ENCODE measurements around the gene CSHL1. TPM values are rescaled to one million over a fixed set of nuclear protein-coding genes. Genes with fewer than 3 reads are reported as not detected.
"Not testable (repeated sequence)": the region's sequence is repeated elsewhere in the genome, so short reads cannot be mapped to it uniquely, and the experiment has no call there.

The CSHL1 gene
- total RNA-seq, 1 donor from 2014 or later = not detected

DNA sequence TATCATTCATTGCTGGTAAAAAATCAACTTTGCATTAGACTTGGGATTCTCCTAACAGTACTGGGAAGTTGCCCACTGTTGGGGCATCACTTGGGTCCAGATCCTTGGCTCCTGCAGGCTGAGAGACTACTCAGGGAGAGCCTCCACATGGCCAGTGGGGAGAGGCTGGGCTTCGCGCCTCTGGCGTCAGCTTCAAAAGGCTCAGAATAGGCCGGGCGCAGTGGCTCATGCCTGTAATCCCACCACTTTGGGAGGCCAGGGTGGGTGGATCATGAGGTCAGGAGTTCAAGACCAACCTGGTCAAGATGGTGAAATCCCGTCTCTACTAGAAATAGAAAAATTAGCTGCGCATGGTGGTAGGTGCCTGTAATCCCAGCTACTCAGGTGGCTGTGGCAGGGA, 3.4 kb upstream of the CSHL1 start:
- Mint-ChIP-seq H3K4me3 (no peak overlapping the region), H3K27me3 (peaks cover 41% of the 10 kb centered on the region), H3K4me1 (ENCODE audit: unreplicated experiment) (peaks cover 5% of the 10 kb centered on the region), H3K36me3 (no peaks in the 10 kb centered on the region), H3K27ac (no peak overlapping the region), H3K9me3 (no peaks in the 10 kb centered on the region)
- TF ChIP-seq, protein P1, sequence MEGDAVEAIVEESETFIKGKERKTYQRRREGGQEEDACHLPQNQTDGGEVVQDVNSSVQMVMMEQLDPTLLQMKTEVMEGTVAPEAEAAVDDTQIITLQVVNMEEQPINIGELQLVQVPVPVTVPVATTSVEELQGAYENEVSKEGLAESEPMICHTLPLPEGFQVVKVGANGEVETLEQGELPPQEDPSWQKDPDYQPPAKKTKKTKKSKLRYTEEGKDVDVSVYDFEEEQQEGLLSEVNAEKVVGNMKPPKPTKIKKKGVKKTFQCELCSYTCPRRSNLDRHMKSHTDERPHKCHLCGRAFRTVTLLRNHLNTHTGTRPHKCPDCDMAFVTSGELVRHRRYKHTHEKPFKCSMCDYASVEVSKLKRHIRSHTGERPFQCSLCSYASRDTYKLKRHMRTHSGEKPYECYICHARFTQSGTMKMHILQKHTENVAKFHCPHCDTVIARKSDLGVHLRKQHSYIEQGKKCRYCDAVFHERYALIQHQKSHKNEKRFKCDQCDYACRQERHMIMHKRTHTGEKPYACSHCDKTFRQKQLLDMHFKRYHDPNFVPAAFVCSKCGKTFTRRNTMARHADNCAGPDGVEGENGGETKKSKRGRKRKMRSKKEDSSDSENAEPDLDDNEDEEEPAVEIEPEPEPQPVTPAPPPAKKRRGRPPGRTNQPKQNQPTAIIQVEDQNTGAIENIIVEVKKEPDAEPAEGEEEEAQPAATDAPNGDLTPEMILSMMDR (conservative IDR thresholded peaks at IDR 0.05) = no peak
- no peak for DNase-seq (ENCODE audit: extremely low spot score, unreplicated experiment)

DNA sequence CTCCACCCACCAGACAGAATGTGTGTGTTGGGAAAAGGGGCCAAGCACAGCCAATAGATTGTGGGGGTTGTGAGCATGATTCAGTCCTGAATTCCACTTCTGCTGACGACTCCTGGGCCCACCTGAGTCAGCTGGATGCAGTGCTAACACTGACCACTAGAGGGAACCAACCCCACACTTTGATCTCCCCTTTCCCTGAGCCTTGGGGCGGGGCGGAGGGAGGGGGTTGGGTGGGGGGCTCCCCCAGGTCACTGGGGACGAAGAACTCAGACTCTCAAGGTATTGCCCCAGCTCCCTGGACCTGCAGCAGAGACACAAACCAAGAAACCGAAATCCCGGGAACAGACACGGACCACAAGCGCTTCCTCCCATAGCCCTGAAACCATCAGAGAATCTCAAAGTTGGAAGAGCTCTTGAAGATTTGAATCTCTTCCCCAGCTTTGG, 621 bp upstream of the CSHL1 start:
- DNase-seq (ENCODE audit: extremely low spot score, unreplicated experiment) = no peak
- no peak overlapping the region for H3K27ac Mint-ChIP-seq
- no peaks in the 10 kb centered on the region for H3K4me1 Mint-ChIP-seq (ENCODE audit: unreplicated experiment)
- TF ChIP-seq, protein P1 (conservative IDR thresholded peaks at IDR 0.05) = peak; percentile 89
- H3K36me3 Mint-ChIP-seq = no peaks in the 10 kb centered on the region
- peaks cover 47% of the 10 kb centered on the region for H3K27me3 Mint-ChIP-seq
- H3K9me3 Mint-ChIP-seq = no peaks in the 10 kb centered on the region
- no peak overlapping the region for H3K4me3 Mint-ChIP-seq

DNA sequence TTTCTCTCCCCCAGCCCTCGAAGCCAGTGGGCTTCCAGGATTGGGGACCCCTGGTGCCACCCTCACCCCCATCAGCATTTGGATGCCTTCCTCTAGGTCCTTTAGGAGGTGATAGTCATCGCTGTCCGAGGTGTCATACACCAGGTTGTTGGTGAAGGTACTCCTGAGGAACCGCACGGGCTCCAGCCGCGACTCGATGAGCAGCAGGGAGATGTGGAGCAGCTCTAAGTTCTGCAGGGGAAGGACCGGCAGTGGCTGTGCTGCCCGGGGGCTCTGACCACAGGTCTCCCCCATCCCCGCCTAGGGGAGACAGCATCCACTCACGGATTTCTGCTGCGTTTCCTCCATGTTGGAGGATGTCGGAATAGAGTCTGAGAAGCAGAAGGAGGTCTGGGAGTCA, 962 bp downstream of the CSHL1 start:
- H3K27me3 Mint-ChIP-seq = peaks cover 35% of the 10 kb centered on the region
- H3K36me3 Mint-ChIP-seq = no peaks in the 10 kb centered on the region
- H3K27ac Mint-ChIP-seq = no peak overlapping the region
- H3K9me3 Mint-ChIP-seq = no peaks in the 10 kb centered on the region
- H3K4me3 Mint-ChIP-seq = no peak overlapping the region
- no peak for DNase-seq (ENCODE audit: extremely low spot score, unreplicated experiment)
- H3K4me1 Mint-ChIP-seq (ENCODE audit: unreplicated experiment) = no peaks in the 10 kb centered on the region
- TF ChIP-seq, protein P1 (conservative IDR thresholded peaks at IDR 0.05) = no peak

DNA sequence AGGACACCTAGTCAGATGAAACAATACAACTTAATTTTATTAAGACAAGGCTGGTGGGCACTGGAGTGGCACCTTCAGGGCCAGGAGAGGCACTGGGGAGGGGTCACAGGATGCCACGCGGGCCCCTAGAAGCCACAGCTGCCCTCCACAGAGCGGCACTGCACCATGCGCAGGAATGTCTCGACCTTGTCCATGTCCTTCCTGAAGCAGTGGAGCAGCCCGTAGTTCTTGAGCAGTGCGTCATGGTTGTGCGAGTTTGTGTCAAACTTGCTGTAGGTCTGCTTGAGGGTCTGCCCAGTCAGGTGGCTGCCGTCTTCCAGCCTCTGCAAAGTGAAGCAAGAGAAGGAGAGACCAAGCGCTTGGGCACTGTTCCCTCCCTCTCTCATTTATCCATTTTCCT, 1.5 kb downstream of the CSHL1 start:
- not testable (repeated sequence) for H3K9me3 Mint-ChIP-seq; H3K4me1 Mint-ChIP-seq (ENCODE audit: unreplicated experiment); H3K27ac Mint-ChIP-seq; H3K36me3 Mint-ChIP-seq; DNase-seq (ENCODE audit: extremely low spot score, unreplicated experiment); H3K4me3 Mint-ChIP-seq
- peaks cover 35% of the 10 kb centered on the region for H3K27me3 Mint-ChIP-seq

DNA sequence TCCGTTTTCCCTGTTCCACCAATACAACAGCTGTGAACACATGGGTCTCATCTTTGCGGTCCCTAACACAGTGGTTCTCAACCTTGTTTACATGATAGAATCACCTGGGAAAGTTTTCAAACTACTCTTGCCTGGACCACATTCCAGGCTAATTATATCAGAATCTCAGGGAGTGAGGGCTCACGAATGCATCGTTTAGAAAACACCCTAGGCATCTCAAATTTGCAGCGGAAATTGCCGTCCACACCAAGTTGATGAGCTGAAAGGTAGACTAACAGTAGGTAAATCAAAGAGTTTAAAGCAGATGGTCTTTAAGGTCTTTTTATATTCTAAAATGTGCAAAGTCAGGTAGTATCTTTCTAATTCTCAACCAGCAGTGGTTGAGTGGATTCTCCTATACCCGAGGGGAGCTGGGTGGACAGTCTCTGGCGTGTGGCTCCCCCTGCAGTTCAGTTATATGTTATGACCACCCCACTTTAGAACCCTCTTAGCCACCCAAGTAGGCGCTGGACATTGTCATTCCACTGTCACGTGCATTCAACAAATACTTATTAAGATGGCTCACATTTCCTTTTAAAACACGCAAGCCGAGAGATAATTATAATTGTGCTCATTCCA, 3.8 kb downstream of the CSHL1 start:
- not testable (repeated sequence) for H3K4me1 Mint-ChIP-seq (ENCODE audit: unreplicated experiment); DNase-seq (ENCODE audit: extremely low spot score, unreplicated experiment); H3K9me3 Mint-ChIP-seq; H3K27ac Mint-ChIP-seq; H3K4me3 Mint-ChIP-seq; H3K36me3 Mint-ChIP-seq
- peaks cover 38% of the 10 kb centered on the region for H3K27me3 Mint-ChIP-seq
- TF ChIP-seq, protein P1 (conservative IDR thresholded peaks at IDR 0.05) = peak; percentile 57

DNA sequence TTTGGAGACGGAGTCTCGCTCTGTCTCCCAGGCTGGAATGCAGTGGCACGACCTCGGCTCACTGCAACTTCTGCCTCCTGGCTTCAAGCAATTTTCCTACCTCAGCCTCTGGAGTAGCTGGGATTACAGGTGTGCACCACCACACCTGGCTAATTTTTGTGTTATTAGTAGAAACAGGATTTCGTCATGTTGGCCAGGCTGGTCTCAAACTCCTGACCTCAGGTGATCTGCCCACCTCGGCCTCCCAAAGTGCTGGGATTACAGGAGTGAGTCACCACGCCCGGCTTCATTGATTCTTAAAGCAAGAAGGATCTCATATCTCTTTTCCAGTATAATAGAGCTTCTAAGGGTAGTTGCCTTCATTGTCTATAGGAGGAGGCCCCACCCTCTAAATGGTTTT, 6.3 kb downstream of the CSHL1 start:
- not testable (repeated sequence) for H3K4me3 Mint-ChIP-seq; H3K27ac Mint-ChIP-seq; H3K9me3 Mint-ChIP-seq; H3K4me1 Mint-ChIP-seq (ENCODE audit: unreplicated experiment); H3K36me3 Mint-ChIP-seq; DNase-seq (ENCODE audit: extremely low spot score, unreplicated experiment)
- peaks cover 29% of the 10 kb centered on the region for H3K27me3 Mint-ChIP-seq

DNA sequence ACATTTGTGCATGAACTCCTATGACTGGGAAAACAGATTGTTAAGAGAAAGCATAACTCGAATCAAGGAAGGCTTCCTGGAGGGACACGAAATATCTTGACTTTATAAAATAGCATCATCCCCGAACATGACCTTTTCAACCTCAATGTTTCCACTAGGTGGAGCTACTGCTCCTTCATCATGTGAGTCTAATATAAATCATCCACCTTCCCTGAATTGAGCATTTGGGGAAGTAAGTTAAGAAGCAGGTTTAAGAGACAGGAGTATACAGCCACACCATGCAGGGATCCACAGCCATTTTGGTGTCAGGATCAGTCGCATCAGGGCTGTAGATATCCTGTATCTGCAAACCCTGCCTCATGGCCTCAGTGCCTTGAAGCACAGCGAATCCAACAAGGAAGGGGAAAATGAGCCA, 7.3 kb downstream of the CSHL1 start:
- not testable (repeated sequence) for H3K36me3 Mint-ChIP-seq; DNase-seq (ENCODE audit: extremely low spot score, unreplicated experiment); H3K4me1 Mint-ChIP-seq (ENCODE audit: unreplicated experiment); H3K27ac Mint-ChIP-seq; H3K4me3 Mint-ChIP-seq; H3K9me3 Mint-ChIP-seq
- TF ChIP-seq, protein P1 (conservative IDR thresholded peaks at IDR 0.05) = peak; percentile 73
- H3K27me3 Mint-ChIP-seq = peaks cover 22% of the 10 kb centered on the region

DNA sequence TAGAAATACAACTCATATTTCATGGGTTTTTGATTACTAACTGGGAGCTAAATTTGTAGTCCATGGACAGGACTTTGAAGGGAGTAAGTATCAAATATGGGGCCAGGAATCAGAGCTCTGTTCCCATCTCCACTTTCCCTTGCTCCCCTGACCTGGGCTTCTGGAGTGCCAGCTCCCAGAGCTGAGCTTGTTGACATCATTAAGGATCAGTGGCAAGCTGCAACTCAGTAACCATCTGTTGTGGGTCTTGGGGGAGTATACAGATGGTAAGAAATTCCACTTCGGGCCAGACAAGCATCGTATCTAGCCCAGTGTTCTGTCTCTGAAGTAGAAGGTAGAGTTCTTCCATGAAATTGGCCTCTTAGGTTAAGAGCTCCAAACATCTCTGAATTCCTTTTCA, 9.1 kb downstream of the CSHL1 start:
- not testable (repeated sequence) for H3K9me3 Mint-ChIP-seq; H3K36me3 Mint-ChIP-seq; H3K4me1 Mint-ChIP-seq (ENCODE audit: unreplicated experiment); DNase-seq (ENCODE audit: extremely low spot score, unreplicated experiment); H3K27me3 Mint-ChIP-seq; H3K4me3 Mint-ChIP-seq; H3K27ac Mint-ChIP-seq

DNA sequence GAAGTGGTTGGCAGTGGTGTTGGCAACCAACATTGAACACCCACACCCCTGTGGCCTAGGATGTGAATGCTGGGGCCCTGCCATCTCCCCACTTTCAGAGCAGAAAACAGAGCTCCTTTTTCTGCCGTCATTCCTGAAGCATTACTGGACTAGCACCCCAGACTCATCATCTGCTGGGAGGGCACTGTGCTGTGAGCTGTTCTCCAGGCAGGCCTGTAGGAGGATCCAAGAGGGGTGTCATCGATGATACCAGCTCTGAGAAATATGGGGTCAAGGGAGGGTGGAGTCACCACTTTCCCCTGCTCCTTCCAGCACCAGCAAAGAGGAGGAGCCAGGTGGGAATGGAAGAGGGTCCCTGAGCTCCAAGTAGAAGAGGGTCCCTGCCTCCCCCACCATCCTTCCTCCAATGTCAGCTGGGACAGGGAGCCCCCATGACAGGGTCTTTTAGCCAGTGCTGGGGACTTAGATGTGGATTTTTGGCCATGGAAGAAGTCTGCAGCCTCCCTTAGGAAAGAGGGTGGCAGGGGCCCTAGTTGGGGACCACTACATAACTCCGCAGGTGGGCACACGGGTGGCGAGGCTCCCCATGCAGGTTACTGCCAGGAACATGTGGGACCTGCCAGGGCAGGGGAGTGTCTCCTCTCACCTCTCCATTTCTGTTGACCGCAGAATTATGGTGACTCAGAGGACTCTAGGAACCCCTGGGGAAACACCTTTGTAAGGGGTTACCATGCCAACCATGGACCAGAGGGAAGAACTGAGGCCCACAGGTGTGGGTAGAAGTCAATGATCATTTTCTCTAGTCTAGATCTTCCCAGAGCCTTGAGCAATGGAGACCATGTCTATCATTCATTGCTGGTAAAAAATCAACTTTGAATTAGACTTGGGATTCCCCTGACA, 11.9 kb downstream of the CSHL1 start:
- H3K27me3 Mint-ChIP-seq; H3K9me3 Mint-ChIP-seq; H3K27ac Mint-ChIP-seq; DNase-seq (ENCODE audit: extremely low spot score, unreplicated experiment); H3K4me1 Mint-ChIP-seq (ENCODE audit: unreplicated experiment); H3K4me3 Mint-ChIP-seq; H3K36me3 Mint-ChIP-seq: not testable (repeated sequence)

All from type B pancreatic cell (in vitro differentiated cells).